ENCODE data around the gene TUFT1.
"Not testable (repeated sequence)": the region's sequence is repeated elsewhere in the genome, so short reads cannot be mapped to it uniquely, and the experiment has no call there.

TUFT1 gene

GRCh38 chr1:151512801-151513625 is 27.1 kb upstream of the TUFT1 start:
- DNase-seq, result no peak

- DNase-seq, result no peak
These were observed 26.4 kb upstream of the TUFT1 start for GRCh38 chr1:151513626-151514121.

- DNase-seq, result no peak
These were observed 25.7 kb upstream of the TUFT1 start for GRCh38 chr1:151514366-151514765.

- DNase-seq, result no peak
These were observed 24.8 kb upstream of the TUFT1 start for GRCh38 chr1:151515265-151515664.

- DNase-seq, result no peak
These were observed 24.0 kb upstream of the TUFT1 start for GRCh38 chr1:151516031-151516511.

GRCh38 chr1:151518431-151518830 is 21.7 kb upstream of the TUFT1 start:
- no peak for DNase-seq

- no peak for DNase-seq
These were observed 21.2 kb upstream of the TUFT1 start for GRCh38 chr1:151518936-151519335.

GRCh38 chr1:151519667-151520066 is 20.4 kb upstream of the TUFT1 start:
- no peak for DNase-seq

GRCh38 chr1:151520359-151520758 is 19.8 kb upstream of the TUFT1 start:
- no peak for DNase-seq

GRCh38 chr1:151522427-151522826 is 17.7 kb upstream of the TUFT1 start:
- not testable (repeated sequence) for DNase-seq

- DNase-seq, result no peak
These were observed 16.8 kb upstream of the TUFT1 start for GRCh38 chr1:151523326-151523725.

- no peak for DNase-seq
These were observed 15.4 kb upstream of the TUFT1 start for GRCh38 chr1:151524736-151525135.

GRCh38 chr1:151526735-151527525 is 13.2 kb upstream of the TUFT1 start:
- no peak for DNase-seq

GRCh38 chr1:151529211-151529702 is 10.9 kb upstream of the TUFT1 start:
- no peak for DNase-seq

GRCh38 chr1:151529781-151530180 is 10.3 kb upstream of the TUFT1 start:
- no peak for DNase-seq

- no peak for DNase-seq
These were observed 9.6 kb upstream of the TUFT1 start for GRCh38 chr1:151530461-151530860.

- DNase-seq, result no peak
These were observed 6.2 kb upstream of the TUFT1 start for GRCh38 chr1:151533870-151534269.

GRCh38 chr1:151534662-151535278 is 5.3 kb upstream of the TUFT1 start:
- peak; percentile 33 to 69 (median 58) for DNase-seq

GRCh38 chr1:151535326-151536271 is 4.5 kb upstream of the TUFT1 start:
- DNase-seq, result no peak

GRCh38 chr1:151536499-151536898 is 3.6 kb upstream of the TUFT1 start:
- no peak for DNase-seq

- DNase-seq, result no peak
These were observed 3.0 kb upstream of the TUFT1 start for GRCh38 chr1:151537112-151537511.

All from T-helper 1 cell (primary cell).